Measurements from ENCODE around the gene STX18.

- no peak for TF ChIP-seq ZNF274 (IDR thresholded peaks at IDR 0.05; ENCODE audit: low read depth, low read length)
- no peak for TF ChIP-seq YY1 (IDR thresholded peaks at IDR 0.05; ENCODE audit: insufficient read depth, insufficient read length)
These were observed 162.2 kb downstream of the STX18 start for GRCh38 chr4:4379540-4380087.

Data from NT2/D1 (cell line).